ENCODE measurements around the gene SRSF3.

Gene SRSF3

DNA sequence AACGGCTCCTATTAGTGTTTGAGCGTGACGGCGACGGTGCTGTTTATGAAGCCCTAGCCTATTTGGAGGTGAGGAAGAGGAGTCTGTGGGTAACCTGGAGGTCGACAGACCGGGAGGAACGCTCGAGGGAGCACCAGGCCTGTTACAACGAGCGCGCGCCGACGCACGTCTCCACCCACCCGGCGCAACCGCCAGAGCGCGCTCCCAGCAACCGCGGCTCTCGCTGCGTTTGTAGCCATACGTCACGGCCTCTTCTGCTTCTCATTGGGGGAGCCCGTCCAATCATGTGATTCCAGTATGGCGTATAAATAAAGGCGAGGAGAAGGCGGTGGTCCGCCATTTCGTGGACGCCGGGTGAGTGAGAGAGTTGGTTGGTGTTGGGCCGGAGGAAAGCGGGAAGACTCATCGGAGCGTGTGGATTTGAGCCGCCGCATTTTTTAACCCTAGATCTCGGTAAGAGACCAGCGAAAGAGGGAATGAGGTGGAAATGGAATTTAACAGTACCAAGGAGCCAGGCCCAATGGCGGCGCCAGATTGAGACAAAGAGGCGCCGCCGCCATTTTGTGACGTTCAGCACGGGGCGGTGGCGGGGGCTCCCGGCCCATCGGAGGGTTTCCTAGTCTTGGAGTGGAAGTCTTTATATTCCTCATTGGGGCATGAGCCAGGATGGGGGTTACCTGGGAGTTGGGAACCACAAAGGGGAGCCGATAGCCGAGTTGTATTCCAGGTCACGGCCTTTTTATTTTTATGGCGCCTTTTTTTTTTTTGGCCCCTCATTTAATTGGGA lies at the start of gene SRSF3:
TSS of gene SRSF3 (plus strand) at position 334 of the 787 bp plus-strand sequence. CDS start 2,401 bp downstream, outside the sequence.
- peak within 1 kb of the TSS; percentile 98 for H3K27ac ChIP-seq (ENCODE audit: low read depth, low read length)
- H3K36me3 ChIP-seq (ENCODE audit: insufficient read depth, low read length): peaks cover 23% of the 10 kb centered on the region
- peak within 1 kb of the TSS; percentile 100 for H3K9ac ChIP-seq (ENCODE audit: low read length)
- H3K4me1 ChIP-seq (ENCODE audit: insufficient read depth, low read length): peaks cover 25% of the 10 kb centered on the region
- H3K27me3 ChIP-seq (ENCODE audit: control insufficient read depth in 1 of 2, insufficient read depth in 2 of 2, low read length in 2 of 2): no peaks in the 10 kb centered on the region
- H3K4me3 ChIP-seq (ENCODE audit: low read depth in 1 of 2, low read length in 2 of 2): peak within 1 kb of the TSS; percentile 66 to 93
- no peaks in the 10 kb centered on the region for H3K9me3 ChIP-seq (ENCODE audit: low read length)

GRCh38 chr6:36545767-36546307 lies 48.3 kb upstream of the SRSF3 start:
- no peaks in the 10 kb centered on the region for H3K36me3 ChIP-seq (ENCODE audit: insufficient read depth, low read length)
- H3K9me3 ChIP-seq (ENCODE audit: low read length): no peaks in the 10 kb centered on the region
- H3K27me3 ChIP-seq (ENCODE audit: control insufficient read depth in 1 of 2, insufficient read depth in 2 of 2, low read length in 2 of 2): no peaks in the 10 kb centered on the region
- H3K9ac ChIP-seq (ENCODE audit: low read length): peak overlapping the region; percentile 95
- peak overlapping the region; percentile 93 to 95 for H3K4me3 ChIP-seq (ENCODE audit: low read depth in 1 of 2, low read length in 2 of 2)
- peak overlapping the region; percentile 99 for H3K27ac ChIP-seq (ENCODE audit: low read depth, low read length)
- peaks cover 44% of the 10 kb centered on the region for H3K4me1 ChIP-seq (ENCODE audit: insufficient read depth, low read length)

DNA sequence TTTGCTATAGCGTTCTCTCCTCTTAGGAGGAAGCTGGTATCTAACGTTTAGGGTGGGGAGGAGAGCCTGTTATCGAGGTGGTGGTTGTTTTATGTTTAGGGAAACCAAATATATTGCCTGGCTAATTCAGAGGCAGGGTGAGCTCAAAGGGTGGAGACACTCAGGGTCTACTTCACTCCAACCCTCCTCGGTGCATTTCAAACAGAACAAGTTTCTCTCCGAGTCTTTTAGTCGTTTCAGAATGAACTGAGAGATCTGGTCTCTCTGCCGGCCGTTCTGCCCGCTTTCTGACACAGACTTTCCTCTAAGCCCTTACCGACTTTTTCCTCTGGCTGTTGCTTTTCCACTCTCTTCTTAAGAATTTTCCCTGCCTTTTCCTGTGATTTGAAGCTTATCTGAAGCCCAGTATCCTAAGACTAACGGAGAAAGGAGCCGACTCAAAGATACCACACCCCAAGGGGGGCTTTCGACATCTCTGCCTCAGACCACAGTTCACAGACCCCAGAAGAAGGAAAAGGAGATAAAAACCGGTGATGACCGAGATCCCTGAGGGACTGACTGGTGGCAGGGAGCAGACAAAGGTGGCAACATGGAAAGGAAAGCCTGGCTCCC lies 47.7 kb upstream of the SRSF3 start:
- H3K9me3 ChIP-seq (ENCODE audit: low read length): no peaks in the 10 kb centered on the region
- H3K4me3 ChIP-seq (ENCODE audit: low read depth in 1 of 2, low read length in 2 of 2): peak overlapping the region; percentile 93 to 95

GRCh38 chr6:36546920-36547645 lies 47.1 kb upstream of the SRSF3 start, which contains the start of gene STK38:
STK38 (minus strand) TSS chr6:36547479; CDS start chr6:36540202, 7,277 bp downstream.
- Histone ChIP-seq H3K27me3 (ENCODE audit: control insufficient read depth in 1 of 2, insufficient read depth in 2 of 2, low read length in 2 of 2) (no peaks in the 10 kb centered on the region), H3K9me3 (ENCODE audit: low read length) (no peaks in the 10 kb centered on the region), H3K9ac (ENCODE audit: low read length) (peak within 1 kb of the TSS; percentile 95), H3K36me3 (ENCODE audit: insufficient read depth, low read length) (no peaks in the 10 kb centered on the region), H3K27ac (ENCODE audit: low read depth, low read length) (peak within 1 kb of the TSS; percentile 99), H3K4me3 (ENCODE audit: low read depth in 1 of 2, low read length in 2 of 2) (peak within 1 kb of the TSS; percentile 93 to 95), H3K4me1 (ENCODE audit: insufficient read depth, low read length) (peaks cover 35% of the 10 kb centered on the region)

More for the DNA sequence above, 47.7 kb upstream of the SRSF3 start:
- H3K27ac ChIP-seq (ENCODE audit: low read depth, low read length): peak overlapping the region; percentile 99
- no peaks in the 10 kb centered on the region for H3K36me3 ChIP-seq (ENCODE audit: insufficient read depth, low read length)
- H3K4me1 ChIP-seq (ENCODE audit: insufficient read depth, low read length): peaks cover 41% of the 10 kb centered on the region
- H3K27me3 ChIP-seq (ENCODE audit: control insufficient read depth in 1 of 2, insufficient read depth in 2 of 2, low read length in 2 of 2): no peaks in the 10 kb centered on the region
- peak overlapping the region; percentile 95 for H3K9ac ChIP-seq (ENCODE audit: low read length)

GRCh38 chr6:36547646-36548400 lies 46.3 kb upstream of the SRSF3 start:
- Histone ChIP-seq H3K4me3 (ENCODE audit: low read depth in 1 of 2, low read length in 2 of 2) (peak overlapping the region; percentile 93 to 95), H3K9me3 (ENCODE audit: low read length) (no peaks in the 10 kb centered on the region), H3K9ac (ENCODE audit: low read length) (no peak overlapping the region), H3K36me3 (ENCODE audit: insufficient read depth, low read length) (no peaks in the 10 kb centered on the region), H3K27ac (ENCODE audit: low read depth, low read length) (peak overlapping the region; percentile 99), H3K4me1 (ENCODE audit: insufficient read depth, low read length) (peaks cover 35% of the 10 kb centered on the region), H3K27me3 (ENCODE audit: control insufficient read depth in 1 of 2, insufficient read depth in 2 of 2, low read length in 2 of 2) (no peaks in the 10 kb centered on the region)

GRCh38 chr6:36548401-36548743 lies 45.8 kb upstream of the SRSF3 start:
- no peak overlapping the region for H3K4me3 ChIP-seq (ENCODE audit: low read depth in 1 of 2, low read length in 2 of 2)
- H3K4me1 ChIP-seq (ENCODE audit: insufficient read depth, low read length): peaks cover 33% of the 10 kb centered on the region
- no peaks in the 10 kb centered on the region for H3K27me3 ChIP-seq (ENCODE audit: control insufficient read depth in 1 of 2, insufficient read depth in 2 of 2, low read length in 2 of 2)
- no peak overlapping the region for H3K27ac ChIP-seq (ENCODE audit: low read depth, low read length)
- no peaks in the 10 kb centered on the region for H3K9me3 ChIP-seq (ENCODE audit: low read length)
- H3K9ac ChIP-seq (ENCODE audit: low read length): no peak overlapping the region
- H3K36me3 ChIP-seq (ENCODE audit: insufficient read depth, low read length): no peaks in the 10 kb centered on the region

DNA sequence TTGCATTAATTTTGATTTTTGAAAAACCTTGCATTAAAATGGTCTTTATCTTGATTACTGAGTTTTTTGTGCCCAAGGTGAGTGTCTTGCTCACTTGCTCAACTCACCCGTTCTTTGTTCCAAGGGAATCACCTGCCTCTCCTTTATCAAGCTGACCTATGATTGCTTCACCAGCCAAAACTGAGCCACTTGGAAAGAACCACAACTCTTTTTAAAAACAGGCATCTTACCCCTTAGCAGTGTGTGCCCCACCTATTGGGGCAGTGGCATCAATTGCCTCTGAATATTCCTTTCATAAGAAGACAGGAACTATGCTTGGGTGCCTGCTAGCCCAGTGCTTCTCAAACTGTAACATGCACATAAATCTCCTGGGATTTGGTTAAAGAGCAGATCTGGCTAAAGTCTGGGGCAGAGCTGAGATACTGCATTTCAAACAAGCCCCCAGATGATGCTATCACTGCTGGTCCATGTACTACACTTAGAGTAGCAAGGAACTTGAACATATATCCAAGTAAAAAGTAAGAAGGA lies 43.6 kb upstream of the SRSF3 start:
- Histone ChIP-seq H3K4me3 (ENCODE audit: low read depth in 1 of 2, low read length in 2 of 2) (no peak overlapping the region), H3K9ac (ENCODE audit: low read length) (no peak overlapping the region), H3K4me1 (ENCODE audit: insufficient read depth, low read length) (peaks cover 11% of the 10 kb centered on the region), H3K27me3 (ENCODE audit: control insufficient read depth in 1 of 2, insufficient read depth in 2 of 2, low read length in 2 of 2) (no peaks in the 10 kb centered on the region), H3K27ac (ENCODE audit: low read depth, low read length) (no peak overlapping the region), H3K36me3 (ENCODE audit: insufficient read depth, low read length) (no peaks in the 10 kb centered on the region), H3K9me3 (ENCODE audit: low read length) (no peaks in the 10 kb centered on the region)

- no peaks in the 10 kb centered on the region for H3K4me1 ChIP-seq (ENCODE audit: insufficient read depth, low read length)
- no peaks in the 10 kb centered on the region for H3K27me3 ChIP-seq (ENCODE audit: control insufficient read depth in 1 of 2, insufficient read depth in 2 of 2, low read length in 2 of 2)
- H3K36me3 ChIP-seq (ENCODE audit: insufficient read depth, low read length): no peaks in the 10 kb centered on the region
- H3K27ac ChIP-seq (ENCODE audit: low read depth, low read length): no peak overlapping the region
- no peak overlapping the region for H3K9ac ChIP-seq (ENCODE audit: low read length)
- H3K4me3 ChIP-seq (ENCODE audit: low read depth in 1 of 2, low read length in 2 of 2): no peak overlapping the region
- no peaks in the 10 kb centered on the region for H3K9me3 ChIP-seq (ENCODE audit: low read length)
Observed at GRCh38 chr6:36555750-36556252, 38.4 kb upstream of the SRSF3 start.

- no peak overlapping the region for H3K27ac ChIP-seq (ENCODE audit: low read depth, low read length)
- H3K4me3 ChIP-seq (ENCODE audit: low read depth in 1 of 2, low read length in 2 of 2): no peak overlapping the region
- no peak overlapping the region for H3K9ac ChIP-seq (ENCODE audit: low read length)
- no peaks in the 10 kb centered on the region for H3K27me3 ChIP-seq (ENCODE audit: control insufficient read depth in 1 of 2, insufficient read depth in 2 of 2, low read length in 2 of 2)
- H3K4me1 ChIP-seq (ENCODE audit: insufficient read depth, low read length): no peaks in the 10 kb centered on the region
- no peaks in the 10 kb centered on the region for H3K36me3 ChIP-seq (ENCODE audit: insufficient read depth, low read length)
- no peaks in the 10 kb centered on the region for H3K9me3 ChIP-seq (ENCODE audit: low read length)
Observed at GRCh38 chr6:36556281-36556680, 37.9 kb upstream of the SRSF3 start.

DNA sequence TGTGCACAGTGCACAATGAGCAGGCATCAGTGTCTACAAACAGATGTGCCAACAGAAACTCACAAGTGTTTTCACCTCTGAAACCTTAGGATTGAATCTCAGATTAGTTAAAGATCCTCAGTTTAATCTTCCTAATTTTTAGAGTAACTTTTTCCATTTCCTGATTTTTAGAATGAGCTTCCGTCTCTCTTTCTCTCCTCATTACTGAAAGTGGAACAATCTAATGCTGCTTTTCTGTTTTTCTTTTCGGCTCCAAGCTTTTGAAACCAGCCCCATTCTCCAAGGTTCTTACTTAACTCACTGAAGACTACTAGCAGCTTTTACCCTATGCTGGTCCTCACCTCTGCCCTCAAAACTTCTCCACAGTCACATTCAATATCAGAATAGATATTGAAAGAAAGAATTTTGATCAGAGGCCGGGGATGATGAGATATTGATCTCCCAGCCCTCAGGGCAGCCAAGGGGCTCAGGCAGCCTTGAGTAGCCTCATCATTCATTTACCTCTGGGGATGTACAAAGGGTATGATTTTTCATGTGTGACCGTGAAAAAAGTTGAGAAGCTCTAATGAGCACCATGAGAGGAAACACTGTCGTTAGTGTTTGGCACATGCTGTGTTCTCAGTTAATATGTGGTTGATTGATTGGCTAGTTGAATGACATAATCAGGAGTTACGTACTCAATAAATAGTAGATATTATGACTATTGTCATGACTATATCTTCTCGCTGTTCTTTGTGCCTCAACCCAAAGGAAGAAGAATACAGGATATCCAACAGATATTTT lies 35.0 kb upstream of the SRSF3 start:
- Histone ChIP-seq H3K36me3 (ENCODE audit: insufficient read depth, low read length) (no peaks in the 10 kb centered on the region), H3K9me3 (ENCODE audit: low read length) (no peaks in the 10 kb centered on the region), H3K4me1 (ENCODE audit: insufficient read depth, low read length) (no peaks in the 10 kb centered on the region), H3K9ac (ENCODE audit: low read length) (no peak overlapping the region), H3K27me3 (ENCODE audit: control insufficient read depth in 1 of 2, insufficient read depth in 2 of 2, low read length in 2 of 2) (no peaks in the 10 kb centered on the region), H3K4me3 (ENCODE audit: low read depth in 1 of 2, low read length in 2 of 2) (no peak overlapping the region), H3K27ac (ENCODE audit: low read depth, low read length) (no peak overlapping the region)

Data from muscle layer of colon (tissue), 2 donors.